SK-N-SH treated with all-trans-retinoic acid at 6 μM for 48 hours (cell line): ENCODE results near the gene ICAM5.

ENCODE experiments used
- ATAC-seq: fragments of 200-7000 bp; cut with Tn5 transposase; 3 replicates; pipeline ENCODE4 v1.9.1; 2020; ENCODE audit warnings: mild to moderate bottlenecking, moderate library complexity
- ARNTL ChIP-seq: fragments of 450-650 bp; formaldehyde crosslinking; IDR thresholded peaks from 2 replicates; pipeline ENCODE4 v1.5.0; 2020; ENCODE audit warnings: low read depth, mild to moderate bottlenecking, moderate library complexity, borderline replicate concordance
- BACH2 ChIP-seq: fragments of 250-450 bp; sonication (Bioruptor Pico); IDR thresholded peaks from 2 replicates; pipeline ENCODE4 v1.9.0; 2021; ENCODE audit warnings: mild to moderate bottlenecking, borderline replicate concordance
- CSDC2 ChIP-seq: fragments of 250-450 bp; sonication (Bioruptor Pico); IDR thresholded peaks from 2 replicates; pipeline ENCODE4 v1.5.0; 2020; ENCODE audit warnings: mild to moderate bottlenecking, moderate library complexity
- ESRRG ChIP-seq: fragments of 250-450 bp; sonication (Bioruptor Pico); IDR thresholded peaks from 2 replicates; pipeline ENCODE4 v1.6.1; 2021; ENCODE audit warnings: mild to moderate bottlenecking
- GLIS3 ChIP-seq: fragments of 250-450 bp; sonication (Bioruptor Pico); IDR thresholded peaks from 2 replicates; pipeline ENCODE4 v1.5.0; 2020; ENCODE audit warnings: mild to moderate bottlenecking, moderate library complexity
- ISL1 ChIP-seq: fragments of 250-450 bp; sonication (Bioruptor Pico); IDR thresholded peaks from 2 replicates; pipeline ENCODE4 v2.1.2; 2022; ENCODE audit warnings: mild to moderate bottlenecking, moderate library complexity
- OSR1 ChIP-seq: fragments of 250-450 bp; sonication (Bioruptor Pico); IDR thresholded peaks from 2 replicates; pipeline ENCODE4 v1.8.0; 2022; ENCODE audit warnings: moderate library complexity, mild to moderate bottlenecking, inconsistent platforms
- PPARA ChIP-seq: fragments of 250-450 bp; sonication (Bioruptor Pico); IDR thresholded peaks from 2 replicates; pipeline ENCODE4 v1.5.0; 2020; ENCODE audit warnings: mild to moderate bottlenecking, borderline replicate concordance
- RARB ChIP-seq: fragments of 250-450 bp; sonication (Bioruptor Pico); IDR thresholded peaks from 2 replicates; pipeline ENCODE4 v1.8.0; 2021; ENCODE audit warnings: mild to moderate bottlenecking, moderate library complexity
- SNAI2 ChIP-seq: fragments of 250-450 bp; sonication (Bioruptor Pico); IDR thresholded peaks from 2 replicates; pipeline ENCODE4 v1.5.0; 2020; ENCODE audit warnings: mild to moderate bottlenecking, moderate library complexity
- TCF4 ChIP-seq: fragments of 250-450 bp; sonication (Bioruptor Pico); IDR thresholded peaks from 2 replicates; pipeline ENCODE4 v1.8.0; 2021; ENCODE audit warnings: mild to moderate bottlenecking, moderate library complexity, borderline replicate concordance
- TOX ChIP-seq: fragments of 250-450 bp; sonication (Bioruptor Pico); IDR thresholded peaks from 2 replicates; pipeline ENCODE4 v1.8.0; 2021; ENCODE audit warnings: mild to moderate bottlenecking, moderate library complexity, borderline replicate concordance
- ZC3H10 ChIP-seq: fragments of 250-450 bp; sonication (Bioruptor Pico); IDR thresholded peaks from 2 replicates; pipeline ENCODE4 v1.5.1; 2021; ENCODE audit warnings: mild to moderate bottlenecking, moderate library complexity
- ZFP3 ChIP-seq: fragments of 250-450 bp; sonication (Bioruptor Pico); IDR thresholded peaks from 2 replicates; pipeline ENCODE4 v1.5.0; 2020; ENCODE audit warnings: mild to moderate bottlenecking, moderate library complexity
- ZNF70 ChIP-seq: fragments of 450-650 bp; formaldehyde crosslinking; IDR thresholded peaks from 2 replicates; pipeline ENCODE4 v1.5.0; 2020; ENCODE audit warnings: mild to moderate bottlenecking, moderate library complexity
- ZNF8 ChIP-seq: fragments of 450-650 bp; formaldehyde crosslinking; IDR thresholded peaks from 2 replicates; pipeline ENCODE4 v1.5.0; 2020; ENCODE audit warnings: mild to moderate bottlenecking, moderate library complexity
- TF ChIP-seq, protein P1 (sequence below): fragments of 250-450 bp; sonication (Bioruptor Pico); IDR thresholded peaks from 2 replicates; pipeline ENCODE4 v1.5.1; 2021; ENCODE audit warnings: mild to moderate bottlenecking, moderate library complexity
- TF ChIP-seq, protein P2 (sequence below): fragments of 250-450 bp; sonication (Bioruptor Pico); IDR thresholded peaks from 2 replicates; pipeline ENCODE4 v1.8.0; 2021; ENCODE audit warnings: low read depth, mild to moderate bottlenecking, moderate library complexity, borderline replicate concordance
- TF ChIP-seq, protein P3 (sequence below): fragments of 250-450 bp; sonication (Bioruptor Pico); IDR thresholded peaks from 2 replicates; pipeline ENCODE4 v1.5.1; 2020; ENCODE audit warnings: low read depth, mild to moderate bottlenecking, moderate library complexity
- TF ChIP-seq, protein P4 (sequence below): fragments of 250-450 bp; sonication (Bioruptor Pico); IDR thresholded peaks from 2 replicates; pipeline ENCODE4 v1.8.0; 2020; ENCODE audit warnings: mild to moderate bottlenecking, moderate library complexity, borderline replicate concordance
- TF ChIP-seq, protein P5 (sequence below): fragments of 250-450 bp; sonication (Bioruptor Pico); IDR thresholded peaks from 2 replicates; pipeline ENCODE4 v1.5.0; 2020; ENCODE audit warnings: mild to moderate bottlenecking, moderate library complexity

ICAM5 gene

DNA sequence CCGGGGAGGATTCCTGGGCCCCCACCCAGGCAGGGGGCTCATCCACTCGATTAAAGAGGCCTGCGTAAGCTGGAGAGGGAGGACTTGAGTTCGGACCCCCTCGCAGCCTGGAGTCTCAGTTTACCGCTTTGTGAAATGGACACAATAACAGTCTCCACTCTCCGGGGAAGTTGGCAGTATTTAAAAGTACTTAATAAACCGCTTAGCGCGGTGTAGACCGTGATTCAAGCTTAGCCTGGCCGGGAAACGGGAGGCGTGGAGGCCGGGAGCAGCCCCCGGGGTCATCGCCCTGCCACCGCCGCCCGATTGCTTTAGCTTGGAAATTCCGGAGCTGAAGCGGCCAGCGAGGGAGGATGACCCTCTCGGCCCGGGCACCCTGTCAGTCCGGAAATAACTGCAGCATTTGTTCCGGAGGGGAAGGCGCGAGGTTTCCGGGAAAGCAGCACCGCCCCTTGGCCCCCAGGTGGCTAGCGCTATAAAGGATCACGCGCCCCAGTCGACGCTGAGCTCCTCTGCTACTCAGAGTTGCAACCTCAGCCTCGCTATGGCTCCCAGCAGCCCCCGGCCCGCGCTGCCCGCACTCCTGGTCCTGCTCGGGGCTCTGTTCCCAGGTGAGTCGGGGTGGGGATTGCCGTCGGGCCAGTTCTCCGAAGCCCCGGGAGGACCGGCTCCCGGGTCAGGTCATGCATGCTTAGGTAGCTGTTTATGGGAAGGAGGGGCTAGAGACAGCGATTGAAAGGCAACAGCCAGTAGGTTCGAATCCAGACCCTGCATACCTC is 18.9 kb upstream of the ICAM5 start, which contains the start of gene ICAM1:
Gene ICAM1, plus strand, starts transcription at position 505 of the 779 bp plus-strand sequence. Its CDS starts 40 bp downstream, at position 545.
- peak; percentile 53 for ATAC-seq
- no peak for TF ChIP-seq ZNF70 (CRISPR knock-in tag)

DNA sequence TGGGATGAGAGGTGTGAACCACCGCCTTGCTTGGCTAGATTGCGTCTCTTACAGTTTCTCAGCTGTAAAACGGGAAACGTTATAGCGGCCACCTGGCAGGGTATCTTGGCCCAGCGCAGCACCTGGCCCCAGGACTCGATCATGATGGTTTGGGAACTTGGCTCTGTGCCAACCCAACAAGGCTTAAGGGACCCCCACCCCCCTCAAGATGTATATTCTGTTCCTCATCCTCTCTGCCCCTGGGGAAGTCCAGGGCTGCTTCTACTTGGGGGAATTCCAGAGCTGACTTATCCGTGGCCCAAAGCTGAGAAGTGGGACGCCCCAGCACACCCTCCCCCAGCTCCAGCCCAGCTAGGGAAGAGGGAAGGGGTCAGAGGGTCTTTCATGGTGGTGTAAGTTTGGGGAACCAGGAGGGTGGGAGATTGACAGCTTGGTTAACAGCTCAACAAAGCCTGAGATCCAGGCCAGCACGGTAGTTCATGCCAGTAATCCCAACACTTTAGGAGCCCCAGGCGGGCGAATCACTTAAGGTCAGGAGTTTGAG is 18.1 kb upstream of the ICAM5 start:
- no peak for ATAC-seq
- TF ChIP-seq, protein P1, sequence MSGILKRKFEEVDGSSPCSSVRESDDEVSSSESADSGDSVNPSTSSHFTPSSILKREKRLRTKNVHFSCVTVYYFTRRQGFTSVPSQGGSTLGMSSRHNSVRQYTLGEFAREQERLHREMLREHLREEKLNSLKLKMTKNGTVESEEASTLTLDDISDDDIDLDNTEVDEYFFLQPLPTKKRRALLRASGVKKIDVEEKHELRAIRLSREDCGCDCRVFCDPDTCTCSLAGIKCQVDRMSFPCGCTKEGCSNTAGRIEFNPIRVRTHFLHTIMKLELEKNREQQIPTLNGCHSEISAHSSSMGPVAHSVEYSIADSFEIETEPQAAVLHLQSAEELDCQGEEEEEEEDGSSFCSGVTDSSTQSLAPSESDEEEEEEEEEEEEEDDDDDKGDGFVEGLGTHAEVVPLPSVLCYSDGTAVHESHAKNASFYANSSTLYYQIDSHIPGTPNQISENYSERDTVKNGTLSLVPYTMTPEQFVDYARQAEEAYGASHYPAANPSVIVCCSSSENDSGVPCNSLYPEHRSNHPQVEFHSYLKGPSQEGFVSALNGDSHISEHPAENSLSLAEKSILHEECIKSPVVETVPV (CRISPR knock-in tag) = no peak
- no peak for TF ChIP-seq TCF4 (CRISPR knock-in tag)
- TF ChIP-seq ZFP3 = no peak
- TF ChIP-seq ISL1 = no peak
- TF ChIP-seq BACH2 (CRISPR knock-in tag) = no peak
- TF ChIP-seq ESRRG (CRISPR knock-in tag) = no peak
- TF ChIP-seq, protein P2, sequence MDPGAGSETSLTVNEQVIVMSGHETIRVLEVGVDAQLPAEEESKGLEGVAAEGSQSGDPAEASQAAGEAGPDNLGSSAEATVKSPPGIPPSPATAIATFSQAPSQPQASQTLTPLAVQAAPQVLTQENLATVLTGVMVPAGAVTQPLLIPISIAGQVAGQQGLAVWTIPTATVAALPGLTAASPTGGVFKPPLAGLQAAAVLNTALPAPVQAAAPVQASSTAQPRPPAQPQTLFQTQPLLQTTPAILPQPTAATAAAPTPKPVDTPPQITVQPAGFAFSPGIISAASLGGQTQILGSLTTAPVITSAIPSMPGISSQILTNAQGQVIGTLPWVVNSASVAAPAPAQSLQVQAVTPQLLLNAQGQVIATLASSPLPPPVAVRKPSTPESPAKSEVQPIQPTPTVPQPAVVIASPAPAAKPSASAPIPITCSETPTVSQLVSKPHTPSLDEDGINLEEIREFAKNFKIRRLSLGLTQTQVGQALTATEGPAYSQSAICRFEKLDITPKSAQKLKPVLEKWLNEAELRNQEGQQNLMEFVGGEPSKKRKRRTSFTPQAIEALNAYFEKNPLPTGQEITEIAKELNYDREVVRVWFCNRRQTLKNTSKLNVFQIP (CRISPR knock-in tag) = no peak
- no peak for TF ChIP-seq TOX (CRISPR knock-in tag)
- no peak for TF ChIP-seq PPARA (CRISPR knock-in tag)
- no peak for TF ChIP-seq SNAI2 (CRISPR knock-in tag)
- TF ChIP-seq GLIS3 (CRISPR knock-in tag) = no peak
- TF ChIP-seq, protein P3, sequence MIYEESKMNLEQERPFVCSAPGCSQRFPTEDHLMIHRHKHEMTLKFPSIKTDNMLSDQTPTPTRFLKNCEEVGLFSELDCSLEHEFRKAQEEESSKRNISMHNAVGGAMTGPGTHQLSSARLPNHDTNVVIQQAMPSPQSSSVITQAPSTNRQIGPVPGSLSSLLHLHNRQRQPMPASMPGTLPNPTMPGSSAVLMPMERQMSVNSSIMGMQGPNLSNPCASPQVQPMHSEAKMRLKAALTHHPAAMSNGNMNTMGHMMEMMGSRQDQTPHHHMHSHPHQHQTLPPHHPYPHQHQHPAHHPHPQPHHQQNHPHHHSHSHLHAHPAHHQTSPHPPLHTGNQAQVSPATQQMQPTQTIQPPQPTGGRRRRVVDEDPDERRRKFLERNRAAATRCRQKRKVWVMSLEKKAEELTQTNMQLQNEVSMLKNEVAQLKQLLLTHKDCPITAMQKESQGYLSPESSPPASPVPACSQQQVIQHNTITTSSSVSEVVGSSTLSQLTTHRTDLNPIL (CRISPR knock-in tag) = no peak
- no peak for TF ChIP-seq RARB
- TF ChIP-seq, protein P4, sequence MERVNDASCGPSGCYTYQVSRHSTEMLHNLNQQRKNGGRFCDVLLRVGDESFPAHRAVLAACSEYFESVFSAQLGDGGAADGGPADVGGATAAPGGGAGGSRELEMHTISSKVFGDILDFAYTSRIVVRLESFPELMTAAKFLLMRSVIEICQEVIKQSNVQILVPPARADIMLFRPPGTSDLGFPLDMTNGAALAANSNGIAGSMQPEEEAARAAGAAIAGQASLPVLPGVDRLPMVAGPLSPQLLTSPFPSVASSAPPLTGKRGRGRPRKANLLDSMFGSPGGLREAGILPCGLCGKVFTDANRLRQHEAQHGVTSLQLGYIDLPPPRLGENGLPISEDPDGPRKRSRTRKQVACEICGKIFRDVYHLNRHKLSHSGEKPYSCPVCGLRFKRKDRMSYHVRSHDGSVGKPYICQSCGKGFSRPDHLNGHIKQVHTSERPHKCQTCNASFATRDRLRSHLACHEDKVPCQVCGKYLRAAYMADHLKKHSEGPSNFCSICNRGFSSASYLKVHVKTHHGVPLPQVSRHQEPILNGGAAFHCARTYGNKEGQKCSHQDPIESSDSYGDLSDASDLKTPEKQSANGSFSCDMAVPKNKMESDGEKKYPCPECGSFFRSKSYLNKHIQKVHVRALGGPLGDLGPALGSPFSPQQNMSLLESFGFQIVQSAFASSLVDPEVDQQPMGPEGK (CRISPR knock-in tag) = no peak
- TF ChIP-seq ZC3H10 = no peak
- no peak for TF ChIP-seq OSR1 (CRISPR knock-in tag)
- TF ChIP-seq ZNF8 (CRISPR knock-in tag) = no peak
- TF ChIP-seq, protein P5, sequence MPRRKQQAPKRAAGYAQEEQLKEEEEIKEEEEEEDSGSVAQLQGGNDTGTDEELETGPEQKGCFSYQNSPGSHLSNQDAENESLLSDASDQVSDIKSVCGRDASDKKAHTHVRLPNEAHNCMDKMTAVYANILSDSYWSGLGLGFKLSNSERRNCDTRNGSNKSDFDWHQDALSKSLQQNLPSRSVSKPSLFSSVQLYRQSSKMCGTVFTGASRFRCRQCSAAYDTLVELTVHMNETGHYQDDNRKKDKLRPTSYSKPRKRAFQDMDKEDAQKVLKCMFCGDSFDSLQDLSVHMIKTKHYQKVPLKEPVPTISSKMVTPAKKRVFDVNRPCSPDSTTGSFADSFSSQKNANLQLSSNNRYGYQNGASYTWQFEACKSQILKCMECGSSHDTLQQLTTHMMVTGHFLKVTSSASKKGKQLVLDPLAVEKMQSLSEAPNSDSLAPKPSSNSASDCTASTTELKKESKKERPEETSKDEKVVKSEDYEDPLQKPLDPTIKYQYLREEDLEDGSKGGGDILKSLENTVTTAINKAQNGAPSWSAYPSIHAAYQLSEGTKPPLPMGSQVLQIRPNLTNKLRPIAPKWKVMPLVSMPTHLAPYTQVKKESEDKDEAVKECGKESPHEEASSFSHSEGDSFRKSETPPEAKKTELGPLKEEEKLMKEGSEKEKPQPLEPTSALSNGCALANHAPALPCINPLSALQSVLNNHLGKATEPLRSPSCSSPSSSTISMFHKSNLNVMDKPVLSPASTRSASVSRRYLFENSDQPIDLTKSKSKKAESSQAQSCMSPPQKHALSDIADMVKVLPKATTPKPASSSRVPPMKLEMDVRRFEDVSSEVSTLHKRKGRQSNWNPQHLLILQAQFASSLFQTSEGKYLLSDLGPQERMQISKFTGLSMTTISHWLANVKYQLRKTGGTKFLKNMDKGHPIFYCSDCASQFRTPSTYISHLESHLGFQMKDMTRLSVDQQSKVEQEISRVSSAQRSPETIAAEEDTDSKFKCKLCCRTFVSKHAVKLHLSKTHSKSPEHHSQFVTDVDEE (CRISPR knock-in tag) = no peak

DNA sequence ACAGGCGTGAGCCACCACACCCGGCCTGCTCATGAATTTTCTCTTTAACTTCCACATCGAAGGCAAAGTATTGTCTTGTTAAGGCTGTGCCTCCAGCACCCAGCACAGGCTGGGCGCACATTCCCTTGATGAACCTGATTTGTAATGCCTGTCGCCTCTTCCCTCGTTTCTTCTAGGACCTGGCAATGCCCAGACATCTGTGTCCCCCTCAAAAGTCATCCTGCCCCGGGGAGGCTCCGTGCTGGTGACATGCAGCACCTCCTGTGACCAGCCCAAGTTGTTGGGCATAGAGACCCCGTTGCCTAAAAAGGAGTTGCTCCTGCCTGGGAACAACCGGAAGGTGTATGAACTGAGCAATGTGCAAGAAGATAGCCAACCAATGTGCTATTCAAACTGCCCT is 15.2 kb upstream of the ICAM5 start:
- ATAC-seq = no peak
- TF ChIP-seq OSR1 (CRISPR knock-in tag) (no peak), ISL1 (no peak), TOX (CRISPR knock-in tag) (no peak), PPARA (CRISPR knock-in tag) (no peak), ESRRG (CRISPR knock-in tag) (no peak), GLIS3 (CRISPR knock-in tag) (no peak), ARNTL (CRISPR knock-in tag) (no peak), ZNF70 (CRISPR knock-in tag) (no peak), CSDC2 (CRISPR knock-in tag) (no peak), ZC3H10 (no peak)
- TF ChIP-seq, protein P4 (CRISPR knock-in tag) = no peak
- TF ChIP-seq, protein P1 (CRISPR knock-in tag) = no peak
- TF ChIP-seq, protein P3 (CRISPR knock-in tag) = no peak
